ENCODE measurements around the gene ZSCAN10. TPM values are rescaled to one million over a fixed set of nuclear protein-coding genes. Genes with fewer than 3 reads are reported as not detected.

Gene ZSCAN10
- total and polyA plus RNA-seq, 5 donors: not detected

Other genes starting within 250 kb of the ZSCAN10 start
- gene PRSS22, start 241.1 kb downstream of the ZSCAN10 start, total RNA-seq: not detected
- not detected for gene PRSS22, start 241.1 kb downstream of the ZSCAN10 start, polyA plus RNA-seq
- gene FLYWCH2, start 216.1 kb downstream of the ZSCAN10 start, total RNA-seq: 10 to 100 TPM; 26.6 to 37.2 (median 29.1) TPM
- gene FLYWCH2, start 216.1 kb downstream of the ZSCAN10 start, polyA plus RNA-seq: 44.3 TPM
- gene FLYWCH1, start 187.4 kb downstream of the ZSCAN10 start, total RNA-seq: 10 to 100 TPM; 35.8 to 43.9 (median 36.4) TPM
- 28.9 TPM for gene FLYWCH1, start 187.4 kb downstream of the ZSCAN10 start, polyA plus RNA-seq
- not detected for gene KREMEN2, start 135.0 kb downstream of the ZSCAN10 start, total RNA-seq
- gene KREMEN2, start 135.0 kb downstream of the ZSCAN10 start, polyA plus RNA-seq: not detected
- gene PAQR4, start 129.9 kb downstream of the ZSCAN10 start, total RNA-seq: 1 to 10 TPM; 4.0 to 8.8 (median 5.5) TPM
- 10.3 TPM for gene PAQR4, start 129.9 kb downstream of the ZSCAN10 start, polyA plus RNA-seq
- gene PKMYT1, start 118.8 kb downstream of the ZSCAN10 start, total RNA-seq: 1 to 10 TPM in 2 of 4 donors, not detected in 2; 1.1 to 2.1 TPM
- gene PKMYT1, start 118.8 kb downstream of the ZSCAN10 start, polyA plus RNA-seq: 2.1 TPM
- under 1 TPM; 0.14 to 0.46 (median 0.25) TPM for gene CLDN9, start 86.4 kb downstream of the ZSCAN10 start, total RNA-seq
- 0.41 TPM for gene CLDN9, start 86.4 kb downstream of the ZSCAN10 start, polyA plus RNA-seq
- not detected for gene CLDN6, start 81.1 kb downstream of the ZSCAN10 start, total RNA-seq
- not detected for gene CLDN6, start 81.1 kb downstream of the ZSCAN10 start, polyA plus RNA-seq
- 10 to 100 TPM; 13.8 to 50.8 (median 28.0) TPM for gene TNFRSF12A, start 78.9 kb downstream of the ZSCAN10 start, total RNA-seq
- gene TNFRSF12A, start 78.9 kb downstream of the ZSCAN10 start, polyA plus RNA-seq: 94.7 TPM
- gene HCFC1R1, start 75.4 kb downstream of the ZSCAN10 start, total RNA-seq: 10 to 100 TPM; 43.7 to 80.5 (median 64.6) TPM
- gene HCFC1R1, start 75.4 kb downstream of the ZSCAN10 start, polyA plus RNA-seq: 122 TPM
- 10 to 100 TPM; 11.1 to 13.7 (median 13.0) TPM for gene THOC6, start 75.3 kb downstream of the ZSCAN10 start, total RNA-seq
- 13.1 TPM for gene THOC6, start 75.3 kb downstream of the ZSCAN10 start, polyA plus RNA-seq
- gene BICDL2, start 62.4 kb downstream of the ZSCAN10 start, total RNA-seq: not detected
- gene BICDL2, start 62.4 kb downstream of the ZSCAN10 start, polyA plus RNA-seq: not detected
- 1 to 10 TPM in 2 of 4 donors, under 1 TPM in 2; 0.72 to 1.7 (median 0.95) TPM for gene MMP25, start 52.7 kb downstream of the ZSCAN10 start, total RNA-seq
- gene MMP25, start 52.7 kb downstream of the ZSCAN10 start, polyA plus RNA-seq: 0.68 TPM
- gene IL32, start 33.7 kb downstream of the ZSCAN10 start, total RNA-seq: 10 to 100 TPM; 27.5 to 55.0 (median 37.8) TPM
- 62.8 TPM for gene IL32, start 33.7 kb downstream of the ZSCAN10 start, polyA plus RNA-seq
- 10 to 100 TPM in 1 of 4 donors, 1 to 10 TPM in 3; 6.4 to 10.1 (median 9.2) TPM for gene ZNF205, start 13.3 kb upstream of the ZSCAN10 start, total RNA-seq
- gene ZNF205, start 13.3 kb upstream of the ZSCAN10 start, polyA plus RNA-seq: 10.9 TPM
- 1 to 10 TPM; 6.2 to 8.7 (median 7.6) TPM for gene ZNF213, start 35.7 kb upstream of the ZSCAN10 start, total RNA-seq
- 7.2 TPM for gene ZNF213, start 35.7 kb upstream of the ZSCAN10 start, polyA plus RNA-seq
- gene OR1F1, start 88.9 kb upstream of the ZSCAN10 start, total RNA-seq: not detected
- gene OR1F1, start 88.9 kb upstream of the ZSCAN10 start, polyA plus RNA-seq: not detected
- gene ZNF200, start 135.9 kb upstream of the ZSCAN10 start, total RNA-seq: 1 to 10 TPM; 4.9 to 7.9 (median 6.1) TPM
- gene ZNF200, start 135.9 kb upstream of the ZSCAN10 start, polyA plus RNA-seq: 2.9 TPM
- 1 to 10 TPM in 3 of 4 donors, under 1 TPM in 1; 0.91 to 1.6 (median 1.6) TPM for gene MEFV, start 157.3 kb upstream of the ZSCAN10 start, total RNA-seq
- gene MEFV, start 157.3 kb upstream of the ZSCAN10 start, polyA plus RNA-seq: 0.32 TPM
- 10 to 100 TPM; 10.5 to 17.8 (median 12.0) TPM for gene ZNF263, start 184.2 kb upstream of the ZSCAN10 start, total RNA-seq
- gene ZNF263, start 184.2 kb upstream of the ZSCAN10 start, polyA plus RNA-seq: 8.3 TPM
- gene TIGD7, start 206.1 kb upstream of the ZSCAN10 start, total RNA-seq: 1 to 10 TPM; 5.1 to 8.7 (median 6.4) TPM
- gene TIGD7, start 206.1 kb upstream of the ZSCAN10 start, polyA plus RNA-seq: 3.5 TPM
- gene ZNF75A, start 206.2 kb upstream of the ZSCAN10 start, total RNA-seq: 10 to 100 TPM; 19.8 to 23.0 (median 21.5) TPM
- gene ZNF75A, start 206.2 kb upstream of the ZSCAN10 start, polyA plus RNA-seq: 16.0 TPM

All from right cardiac atrium (tissue), 5 donors.